Activated T-helper 2 cell treated with anti-CD3 and anti-CD28 coated beads, Interferon-gamma antibody, Interleukin-2, Interleukin-4, amounts not matched to agents 10 μg/mL and 5 μg/mL and 100 μg/mL, durations not matched to agents 14 hours and 24 hours and 36 hours (primary cell): ENCODE measurements around the gene KRTAP10-3. TPM values are rescaled to one million over a fixed set of nuclear protein-coding genes. Genes with fewer than 3 reads are reported as not detected.

Experiments used
- DNase-seq: peaks from one replicate; pipeline ENCODE4 v3.0.0; 2021; ENCODE audit warnings: low spot score
- H3K27ac Mint-ChIP-seq: one replicate; pipeline ENCODE4 v1.8.0; 2021; ENCODE audit warnings: mixed read lengths
- H3K27me3 Mint-ChIP-seq: one replicate; pipeline ENCODE4 v1.8.0; 2021; ENCODE audit warnings: low read depth, mixed read lengths
- H3K36me3 Mint-ChIP-seq: one replicate; pipeline ENCODE4 v1.8.0; 2021; ENCODE audit warnings: low read depth, mixed read lengths
- H3K4me1 Mint-ChIP-seq: one replicate; pipeline ENCODE4 v1.8.0; 2021; ENCODE audit warnings: low read depth, mixed read lengths
- H3K4me3 Mint-ChIP-seq: one replicate; pipeline ENCODE4 v1.8.0; 2021; ENCODE audit warnings: low read depth, mild to moderate bottlenecking, moderate library complexity, mixed read lengths
- H3K9me3 Mint-ChIP-seq: one replicate; pipeline ENCODE4 v1.8.0; 2021; ENCODE audit warnings: mixed read lengths
- intact Hi-C: fragments of 100-400 bp; cut with micrococcal nuclease; formaldehyde crosslinking; loops from one replicate; pipeline ENCODE4 v1.15.1; 2023
- total RNA-seq: library from RNA; stranded (reverse); gene quantifications from 2 replicates; pipeline ENCODE4 v1.2.3, GENCODE V29; 2022

Gene KRTAP10-3
- total RNA-seq, 1 donor from 2014 or later = not detected

GRCh38 chr21:44508711-44509445 lies 49.7 kb downstream of the KRTAP10-3 start:
- no peaks in the 10 kb centered on the region for H3K27me3 Mint-ChIP-seq
- no peaks in the 10 kb centered on the region for H3K36me3 Mint-ChIP-seq
- H3K27ac Mint-ChIP-seq = no peak overlapping the region
- no peak for DNase-seq
- H3K4me3 Mint-ChIP-seq = no peak overlapping the region
- H3K4me1 Mint-ChIP-seq = no peaks in the 10 kb centered on the region
- intact Hi-C loops = no loop called here
- H3K9me3 Mint-ChIP-seq = no peaks in the 10 kb centered on the region

- H3K36me3 Mint-ChIP-seq = no peaks in the 10 kb centered on the region
Observed at GRCh38 chr21:44508426-44508710, 50.2 kb downstream of the KRTAP10-3 start.

More at GRCh38 chr21:44508426-44508710, 50.2 kb downstream of the KRTAP10-3 start:
- Mint-ChIP-seq H3K9me3 (no peaks in the 10 kb centered on the region), H3K4me1 (no peaks in the 10 kb centered on the region), H3K27ac (no peak overlapping the region), H3K4me3 (no peak overlapping the region), H3K27me3 (no peaks in the 10 kb centered on the region)
- intact Hi-C loops = no loop called here
- DNase-seq = no peak

Other genes starting within 250 kb of the KRTAP10-3 start
- gene CFAP410, start 219.4 kb downstream of the KRTAP10-3 start, total RNA-seq = 13.8 and 15.2 TPM in 2 replicates
- 6.7 and 7.3 TPM in 2 replicates for gene TRPM2, start 205.2 kb downstream of the KRTAP10-3 start, total RNA-seq
- gene LRRC3, start 103.3 kb downstream of the KRTAP10-3 start, total RNA-seq = 2.2 and 2.3 TPM in 2 replicates
- not detected in 2 replicates for gene KRTAP10-1, start 18.6 kb downstream of the KRTAP10-3 start, total RNA-seq
- not detected in 2 replicates for gene KRTAP10-2, start 7.3 kb downstream of the KRTAP10-3 start, total RNA-seq
- gene KRTAP10-4, start 14.9 kb upstream of the KRTAP10-3 start, total RNA-seq = not detected in 2 replicates
- gene KRTAP10-5, start 21.8 kb upstream of the KRTAP10-3 start, total RNA-seq = not detected in 2 replicates
- not detected in 2 replicates for gene KRTAP10-6, start 33.7 kb upstream of the KRTAP10-3 start, total RNA-seq
- not detected in 2 replicates for gene KRTAP10-7, start 41.8 kb upstream of the KRTAP10-3 start, total RNA-seq
- not detected in 2 replicates for gene KRTAP10-8, start 53.3 kb upstream of the KRTAP10-3 start, total RNA-seq
- gene KRTAP10-9, start 68.3 kb upstream of the KRTAP10-3 start, total RNA-seq = not detected in 2 replicates
- not detected in 2 replicates for gene KRTAP10-10, start 78.6 kb upstream of the KRTAP10-3 start, total RNA-seq
- not detected in 2 replicates for gene KRTAP10-11, start 87.6 kb upstream of the KRTAP10-3 start, total RNA-seq
- not detected in 2 replicates for gene KRTAP12-4, start 95.9 kb upstream of the KRTAP10-3 start, total RNA-seq
- not detected in 2 replicates for gene KRTAP12-3, start 99.1 kb upstream of the KRTAP10-3 start, total RNA-seq
- gene KRTAP12-2, start 108.1 kb upstream of the KRTAP10-3 start, total RNA-seq = not detected in 2 replicates
- gene KRTAP12-1, start 123.4 kb upstream of the KRTAP10-3 start, total RNA-seq = not detected in 2 replicates
- gene KRTAP10-12, start 138.4 kb upstream of the KRTAP10-3 start, total RNA-seq = not detected in 2 replicates
- not detected in 2 replicates for gene TSPEAR, start 152.8 kb upstream of the KRTAP10-3 start, total RNA-seq
- 118 and 119 TPM in 2 replicates for gene UBE2G2, start 243.0 kb upstream of the KRTAP10-3 start, total RNA-seq